ENCODE results near the gene SLC9A9.

DNA sequence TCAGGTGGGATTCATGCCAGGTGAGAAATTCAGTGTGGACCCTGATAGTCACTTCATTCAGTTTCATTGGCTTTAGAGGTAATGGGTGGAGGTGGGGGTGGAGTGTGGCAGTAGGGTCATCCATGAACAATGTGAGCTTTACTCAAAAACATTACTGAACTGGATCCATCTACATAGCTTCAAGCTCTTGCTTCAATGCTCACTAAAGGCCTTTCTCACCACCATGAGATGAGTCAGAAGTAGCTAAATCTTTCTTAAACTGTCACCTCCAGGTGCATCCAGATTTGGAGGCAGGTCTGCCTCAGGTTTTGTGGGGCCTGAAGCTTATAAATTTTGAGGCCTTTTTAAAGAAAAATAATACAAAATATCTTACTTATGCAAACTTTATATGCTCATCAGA, 365.1 kb downstream of the SLC9A9 start:
- TF ChIP-seq, protein P1, sequence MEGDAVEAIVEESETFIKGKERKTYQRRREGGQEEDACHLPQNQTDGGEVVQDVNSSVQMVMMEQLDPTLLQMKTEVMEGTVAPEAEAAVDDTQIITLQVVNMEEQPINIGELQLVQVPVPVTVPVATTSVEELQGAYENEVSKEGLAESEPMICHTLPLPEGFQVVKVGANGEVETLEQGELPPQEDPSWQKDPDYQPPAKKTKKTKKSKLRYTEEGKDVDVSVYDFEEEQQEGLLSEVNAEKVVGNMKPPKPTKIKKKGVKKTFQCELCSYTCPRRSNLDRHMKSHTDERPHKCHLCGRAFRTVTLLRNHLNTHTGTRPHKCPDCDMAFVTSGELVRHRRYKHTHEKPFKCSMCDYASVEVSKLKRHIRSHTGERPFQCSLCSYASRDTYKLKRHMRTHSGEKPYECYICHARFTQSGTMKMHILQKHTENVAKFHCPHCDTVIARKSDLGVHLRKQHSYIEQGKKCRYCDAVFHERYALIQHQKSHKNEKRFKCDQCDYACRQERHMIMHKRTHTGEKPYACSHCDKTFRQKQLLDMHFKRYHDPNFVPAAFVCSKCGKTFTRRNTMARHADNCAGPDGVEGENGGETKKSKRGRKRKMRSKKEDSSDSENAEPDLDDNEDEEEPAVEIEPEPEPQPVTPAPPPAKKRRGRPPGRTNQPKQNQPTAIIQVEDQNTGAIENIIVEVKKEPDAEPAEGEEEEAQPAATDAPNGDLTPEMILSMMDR (conservative IDR thresholded peaks at IDR 0.05 in 1 of 2, IDR thresholded peaks at IDR 0.05 in 1 of 2; ENCODE audit: low read depth in 1 of 2, low read length in 2 of 2) = no peak
- TF ChIP-seq EZH2 (IDR thresholded peaks at IDR 0.05; ENCODE audit: low read length, missing control alignments) = no peak

All from fibroblast of lung (primary cell).